Measurements from ENCODE around the gene ADGRL2. TPM values are rescaled to one million over a fixed set of nuclear protein-coding genes. Genes with fewer than 3 reads are reported as not detected.

Gene ADGRL2
- total and polyA plus RNA-seq, 8 donors: 5.6 to 21.6 (median 12.4) TPM

- Histone ChIP-seq H3K36me3 (no peaks in the 10 kb centered on the region), H3K4me1 (peaks cover 0 to 2% (median 0%) of the 10 kb centered on the region in 3 donors), H3K4me3 (no peak overlapping the region), H3K9me3 (no peaks in the 10 kb centered on the region), H3K27ac (no peak overlapping the region), H3K27me3 (no peaks in the 10 kb centered on the region)
- whole genome bisulfite sequencing, 2 donors: 72 to 80% methylated on average over 8 of the region's 8 CpGs
- intact Hi-C loops (cut with DNase I): no loop called here
- no peak for TF ChIP-seq CTCF (IDR thresholded peaks at IDR 0.05)
- no peak for DNase-seq
- no peak for FAIRE-seq
- ATAC-seq: no peak
Observed at GRCh38 chr1:81757398-81758020, 43.2 kb upstream of the ADGRL2 start.

GRCh38 chr1:81758181-81758580, 42.6 kb upstream of the ADGRL2 start:
- peaks cover 0 to 2% (median 0%) of the 10 kb centered on the region in 3 donors for H3K4me1 ChIP-seq
- DNase-seq (no peak), ATAC-seq (no peak), FAIRE-seq (no peak)
- 54 to 56% methylated on average over 2 of the region's 2 CpGs for WGBS, 2 donors
- no peaks in the 10 kb centered on the region for H3K27me3 ChIP-seq
- no peaks in the 10 kb centered on the region for H3K9me3 ChIP-seq
- no peak for TF ChIP-seq CTCF (IDR thresholded peaks at IDR 0.05)
- intact Hi-C loops (cut with DNase I): no loop called here
- no peak overlapping the region for H3K4me3 ChIP-seq
- H3K27ac ChIP-seq: no peak overlapping the region
- H3K36me3 ChIP-seq: no peaks in the 10 kb centered on the region

- peak in 1 of 4 donors; percentile 50 for ATAC-seq
- Histone ChIP-seq H3K27me3 (no peaks in the 10 kb centered on the region), H3K4me3 (no peak overlapping the region), H3K4me1 (peaks cover 0 to 2% (median 0%) of the 10 kb centered on the region in 3 donors), H3K27ac (no peak overlapping the region), H3K9me3 (no peaks in the 10 kb centered on the region), H3K36me3 (no peaks in the 10 kb centered on the region)
- TF ChIP-seq CTCF (IDR thresholded peaks at IDR 0.05): peak in 1 of 4 donors; percentile 15
- 2 to 3% methylated on average over 1 of the region's 1 CpG for WGBS, 2 donors
- no peak for DNase-seq
- peak; percentile 63 for FAIRE-seq
- intact Hi-C loops (cut with DNase I): no loop called here
Observed at GRCh38 chr1:81760477-81761097, 40.1 kb upstream of the ADGRL2 start.

- FAIRE-seq: no peak
Observed at GRCh38 chr1:81775510-81775909, 25.2 kb upstream of the ADGRL2 start.

More at GRCh38 chr1:81775510-81775909, 25.2 kb upstream of the ADGRL2 start:
- Histone ChIP-seq H3K27ac (no peak overlapping the region), H3K4me1 (no peaks in the 10 kb centered on the region), H3K27me3 (no peaks in the 10 kb centered on the region), H3K4me3 (no peak overlapping the region), H3K36me3 (no peaks in the 10 kb centered on the region), H3K9me3 (no peaks in the 10 kb centered on the region)
- intact Hi-C loops (cut with DNase I): no loop called here
- DNase-seq (no peak), ATAC-seq (no peak)
- TF ChIP-seq CTCF (IDR thresholded peaks at IDR 0.05): no peak

All from pancreas (tissue), 10 donors.